GM18951 (cell line): ENCODE measurements around the gene CCDC182.

Source experiments
- POLR2A ChIP-seq: IDR thresholded peaks from 4 replicates; pipeline ENCODE4 v1.6.1; 2011; ENCODE audit warnings: mild to moderate bottlenecking; ENCODE audit not compliant: insufficient read length, insufficient read depth; ENCODE audit errors: extremely low read depth
- in situ Hi-C: fragments of 300-500 bp; cut with MboI; formaldehyde crosslinking; loops from one replicate; pipeline ENCODE4 v1.12.0; 2022; ENCODE audit warnings: low sequenced_read_pairs, mixed read lengths, inconsistent platforms; ENCODE audit not compliant: unreplicated experiment

CCDC182 gene

GRCh38 chr17:57750895-57751294 lies 5.8 kb upstream of the CCDC182 start:
- TF ChIP-seq POLR2A, result no peak
- in situ Hi-C loops, result no loop called here

GRCh38 chr17:57750109-57750871 lies 5.2 kb upstream of the CCDC182 start:
- no peak for TF ChIP-seq POLR2A
- in situ Hi-C loops, result no loop called here

GRCh38 chr17:57749701-57750100 lies 4.6 kb upstream of the CCDC182 start:
- in situ Hi-C loops, result loop anchor here (10.0 to 25.0 kb wide), 2 partner anchors 505 to 612 kb away; no protein-coding TSS in a partner anchor
- no peak for TF ChIP-seq POLR2A

- no peak for TF ChIP-seq POLR2A
- in situ Hi-C loops, result loop anchor here (10.0 to 25.0 kb wide), 2 partner anchors 503 to 610 kb away; no protein-coding TSS in a partner anchor
Observed at GRCh38 chr17:57747221-57748017, 2.3 kb upstream of the CCDC182 start.

GRCh38 chr17:57746221-57746620 lies 1.1 kb upstream of the CCDC182 start:
- in situ Hi-C loops, result loop anchor here (10.0 to 25.0 kb wide), 2 partner anchors 501 to 609 kb away; no protein-coding TSS in a partner anchor
- no peak for TF ChIP-seq POLR2A

GRCh38 chr17:57744195-57745170 lies 616 bp downstream of the CCDC182 start:
- no peak for TF ChIP-seq POLR2A
- in situ Hi-C loops, result loop anchor here (10.0 to 25.0 kb wide), 2 partner anchors 500 to 607 kb away; no protein-coding TSS in a partner anchor

GRCh38 chr17:57740235-57740528 lies 4.9 kb downstream of the CCDC182 start:
- in situ Hi-C loops, result loop anchor here (10.0 to 25.0 kb wide), 2 partner anchors 495 to 603 kb away; no protein-coding TSS in a partner anchor
- TF ChIP-seq POLR2A, result no peak

GRCh38 chr17:57739402-57740234 lies 5.5 kb downstream of the CCDC182 start:
- no peak for TF ChIP-seq POLR2A
- in situ Hi-C loops, result loop anchor here (10.0 to 25.0 kb wide), 2 partner anchors 495 to 602 kb away; no protein-coding TSS in a partner anchor

- in situ Hi-C loops, result loop anchor here (25.0 kb wide), 1 partner anchor 600 kb away; no protein-coding TSS in a partner anchor
- no peak for TF ChIP-seq POLR2A
Observed at GRCh38 chr17:57737450-57737849, 7.6 kb downstream of the CCDC182 start.

- in situ Hi-C loops, result loop anchor here (25.0 kb wide), 1 partner anchor 598 kb away; no protein-coding TSS in a partner anchor
Observed at GRCh38 chr17:57735707-57736106, 9.4 kb downstream of the CCDC182 start.

GRCh38 chr17:57735230-57735629 lies 9.9 kb downstream of the CCDC182 start:
- in situ Hi-C loops, result loop anchor here (25.0 kb wide), 1 partner anchor 598 kb away; no protein-coding TSS in a partner anchor
- TF ChIP-seq POLR2A, result no peak

More at GRCh38 chr17:57735707-57736106, 9.4 kb downstream of the CCDC182 start:
- no peak for TF ChIP-seq POLR2A
